ENCODE data around the gene BDH1. TPM values are rescaled to one million over a fixed set of nuclear protein-coding genes. Genes with fewer than 3 reads are reported as not detected.
"Not testable (repeated sequence)": the region's sequence is repeated elsewhere in the genome, so short reads cannot be mapped to it uniquely, and the experiment has no call there.

The BDH1 gene
- total RNA-seq, 1 experiment from 2014 or later = 57.6 TPM

DNA sequence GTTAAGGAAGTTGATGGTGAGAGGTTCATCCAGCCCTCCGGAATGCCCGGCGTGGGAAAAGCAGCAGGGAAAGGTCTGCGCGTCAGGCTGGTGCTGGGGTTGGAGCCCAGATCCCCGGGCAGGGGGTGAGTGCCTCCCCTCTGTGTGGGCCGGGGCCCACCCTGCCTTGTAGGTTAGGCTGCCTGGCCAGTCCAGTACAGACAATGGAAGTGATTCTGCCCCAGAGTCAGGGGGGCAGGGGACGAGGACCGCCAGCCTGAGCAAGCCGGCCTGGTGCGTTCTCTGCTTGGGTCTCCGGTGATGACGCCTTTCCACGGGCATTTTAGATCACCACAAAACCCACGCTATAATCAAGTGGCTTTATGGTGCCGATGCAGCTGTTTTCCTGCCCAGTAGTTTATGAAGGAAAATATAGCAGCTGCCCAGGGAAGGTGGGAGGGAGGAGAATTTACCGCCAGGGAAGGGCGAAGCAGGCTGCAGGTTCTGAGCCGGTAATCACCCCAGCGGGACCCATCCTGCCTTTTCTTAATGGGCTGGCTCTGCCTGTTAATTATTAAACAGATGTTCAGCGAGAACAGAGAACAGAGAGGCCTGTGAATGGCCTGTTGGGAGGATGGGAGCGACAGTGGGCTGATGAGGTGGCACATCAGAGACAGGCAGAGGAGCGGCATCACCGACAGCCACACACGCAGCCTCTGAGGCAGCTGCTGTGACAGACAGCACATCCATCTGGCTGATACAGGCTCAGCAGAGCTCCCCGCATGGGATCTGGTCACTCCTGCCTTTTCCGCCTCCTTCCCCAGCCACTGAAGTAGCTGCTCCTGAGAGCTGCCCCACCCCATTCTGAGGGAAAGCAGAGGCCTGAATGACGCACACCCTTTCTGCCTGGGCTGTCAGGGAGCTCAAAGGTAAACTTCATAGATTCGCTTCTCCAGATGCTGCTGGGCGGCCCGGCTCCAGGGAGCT, 35.2 kb downstream of the BDH1 start:
- ChIA-PET POLR2A (ENCODE audit: low non-redundant PET) (no interaction called here), CTCF (interaction anchor here (0.8 kb wide), 1 partner anchor 79 kb away, joined by 3 read pairs; no protein-coding TSS in a partner anchor)
- intact Hi-C loops (cut with micrococcal nuclease; ENCODE audit: unreplicated experiment) = no loop called here
- H3K27ac ChIP-seq (ENCODE audit: low read depth, low read length, poor library complexity, severe bottlenecking) = peak overlapping the region; percentile 82
- BruUV-seq (replicated peaks) = no TSS peak
- peak; percentile 86 for DNase-seq (ENCODE audit: low spot score)
- no peaks in the 10 kb centered on the region for H3K27me3 ChIP-seq (replicated peaks; ENCODE audit: insufficient read depth, low read depth, low read length, poor library complexity)
- H3K9me3 ChIP-seq (ENCODE audit: low read depth, low read length, poor library complexity, severe bottlenecking) = no peaks in the 10 kb centered on the region
- no peak overlapping the region for H3K4me3 ChIP-seq (ENCODE audit: low read depth, low read length, poor library complexity, severe bottlenecking)
- no peaks in the 10 kb centered on the region for H3K36me3 ChIP-seq (ENCODE audit: insufficient read depth, low read length, poor library complexity, severe bottlenecking)
- H3K4me1 ChIP-seq (ENCODE audit: insufficient read depth, low read length, poor library complexity, severe bottlenecking) = peaks cover 57% of the 10 kb centered on the region
- TF ChIP-seq EZH2 (IDR thresholded peaks at IDR 0.05; ENCODE audit: borderline replicate concordance, low read depth, low read length, poor library complexity, severe bottlenecking) = no peak
- TF ChIP-seq, protein P1, sequence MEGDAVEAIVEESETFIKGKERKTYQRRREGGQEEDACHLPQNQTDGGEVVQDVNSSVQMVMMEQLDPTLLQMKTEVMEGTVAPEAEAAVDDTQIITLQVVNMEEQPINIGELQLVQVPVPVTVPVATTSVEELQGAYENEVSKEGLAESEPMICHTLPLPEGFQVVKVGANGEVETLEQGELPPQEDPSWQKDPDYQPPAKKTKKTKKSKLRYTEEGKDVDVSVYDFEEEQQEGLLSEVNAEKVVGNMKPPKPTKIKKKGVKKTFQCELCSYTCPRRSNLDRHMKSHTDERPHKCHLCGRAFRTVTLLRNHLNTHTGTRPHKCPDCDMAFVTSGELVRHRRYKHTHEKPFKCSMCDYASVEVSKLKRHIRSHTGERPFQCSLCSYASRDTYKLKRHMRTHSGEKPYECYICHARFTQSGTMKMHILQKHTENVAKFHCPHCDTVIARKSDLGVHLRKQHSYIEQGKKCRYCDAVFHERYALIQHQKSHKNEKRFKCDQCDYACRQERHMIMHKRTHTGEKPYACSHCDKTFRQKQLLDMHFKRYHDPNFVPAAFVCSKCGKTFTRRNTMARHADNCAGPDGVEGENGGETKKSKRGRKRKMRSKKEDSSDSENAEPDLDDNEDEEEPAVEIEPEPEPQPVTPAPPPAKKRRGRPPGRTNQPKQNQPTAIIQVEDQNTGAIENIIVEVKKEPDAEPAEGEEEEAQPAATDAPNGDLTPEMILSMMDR (conservative IDR thresholded peaks at IDR 0.05; ENCODE audit: low read depth, low read length) = no peak

DNA sequence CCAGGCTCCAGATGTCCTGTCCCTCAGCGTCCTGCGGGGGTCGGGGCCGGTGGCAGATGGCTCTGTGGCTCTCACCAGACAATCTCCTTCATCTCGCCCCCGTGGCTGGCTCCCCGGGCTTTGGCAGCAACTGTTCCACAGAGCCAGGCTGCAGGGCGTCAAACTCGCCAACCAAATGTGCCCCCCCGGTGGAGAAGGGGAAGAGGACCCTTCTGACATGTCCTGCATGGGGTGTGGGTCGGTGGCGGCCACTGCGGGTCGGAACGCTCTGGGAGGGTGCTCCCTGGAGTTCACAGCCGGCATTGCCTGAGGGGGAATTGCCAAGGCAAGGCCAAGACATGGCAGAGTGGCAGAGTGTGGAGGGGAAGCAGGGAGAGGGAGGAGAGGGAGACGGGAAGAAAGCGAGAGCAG, 36.0 kb downstream of the BDH1 start:
- no peaks in the 10 kb centered on the region for H3K36me3 ChIP-seq (ENCODE audit: insufficient read depth, low read length, poor library complexity, severe bottlenecking)
- no peaks in the 10 kb centered on the region for H3K27me3 ChIP-seq (replicated peaks; ENCODE audit: insufficient read depth, low read depth, low read length, poor library complexity)
- ChIA-PET POLR2A (ENCODE audit: low non-redundant PET) (no interaction called here), CTCF (no interaction called here)
- H3K4me1 ChIP-seq (ENCODE audit: insufficient read depth, low read length, poor library complexity, severe bottlenecking) = peaks cover 61% of the 10 kb centered on the region
- H3K4me3 ChIP-seq (ENCODE audit: low read depth, low read length, poor library complexity, severe bottlenecking) = no peak overlapping the region
- BruUV-seq (replicated peaks) = no TSS peak
- no peak for TF ChIP-seq EZH2 (IDR thresholded peaks at IDR 0.05; ENCODE audit: borderline replicate concordance, low read depth, low read length, poor library complexity, severe bottlenecking)
- TF ChIP-seq, protein P1 (conservative IDR thresholded peaks at IDR 0.05; ENCODE audit: low read depth, low read length) = 0 out of 2 replicates have a peak, but pooled peaks have one; percentile 15
- intact Hi-C loops (cut with micrococcal nuclease; ENCODE audit: unreplicated experiment) = loop anchor here (10.0 kb wide), 1 partner anchor 515 kb away; no protein-coding TSS in a partner anchor
- peak overlapping the region; percentile 82 for H3K27ac ChIP-seq (ENCODE audit: low read depth, low read length, poor library complexity, severe bottlenecking)
- DNase-seq (ENCODE audit: low spot score) = no peak
- no peaks in the 10 kb centered on the region for H3K9me3 ChIP-seq (ENCODE audit: low read depth, low read length, poor library complexity, severe bottlenecking)

DNA sequence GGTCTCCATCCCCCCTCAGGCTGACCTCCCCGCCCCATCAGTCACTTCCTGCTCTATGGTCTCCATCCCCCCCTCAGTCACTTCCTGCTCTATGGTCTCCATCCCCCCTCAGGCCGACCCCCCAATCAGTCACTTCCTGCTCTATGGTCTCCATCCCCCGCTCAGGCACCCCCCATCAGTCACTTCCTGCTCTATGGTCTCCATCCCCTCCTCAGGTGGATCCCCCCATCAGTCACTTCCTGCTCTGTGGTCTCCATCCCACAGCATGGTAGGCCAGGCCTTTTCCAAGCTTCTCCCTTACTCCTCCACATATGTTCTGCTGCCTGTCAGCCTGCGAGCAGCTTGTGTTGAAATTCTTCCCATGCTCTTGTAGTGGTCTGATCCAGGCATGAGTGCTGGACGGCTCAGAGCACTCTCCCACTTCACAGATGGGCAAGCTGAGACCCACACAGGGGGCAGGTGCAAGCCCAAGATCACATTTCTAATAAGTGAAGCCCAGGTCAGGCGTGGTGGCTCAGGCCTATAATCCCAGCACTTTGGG, 36.8 kb downstream of the BDH1 start:
- H3K4me3 ChIP-seq (ENCODE audit: low read depth, low read length, poor library complexity, severe bottlenecking) = no peak overlapping the region
- H3K36me3 ChIP-seq (ENCODE audit: insufficient read depth, low read length, poor library complexity, severe bottlenecking) = no peaks in the 10 kb centered on the region
- H3K27ac ChIP-seq (ENCODE audit: low read depth, low read length, poor library complexity, severe bottlenecking) = no peak overlapping the region
- no peak for DNase-seq (ENCODE audit: low spot score)
- intact Hi-C loops (cut with micrococcal nuclease; ENCODE audit: unreplicated experiment) = loop anchor here (10.0 kb wide), 1 partner anchor 514 kb away; no protein-coding TSS in a partner anchor
- TF ChIP-seq, protein P1 (conservative IDR thresholded peaks at IDR 0.05; ENCODE audit: low read depth, low read length) = no peak
- no peak for TF ChIP-seq EZH2 (IDR thresholded peaks at IDR 0.05; ENCODE audit: borderline replicate concordance, low read depth, low read length, poor library complexity, severe bottlenecking)
- no peaks in the 10 kb centered on the region for H3K27me3 ChIP-seq (replicated peaks; ENCODE audit: insufficient read depth, low read depth, low read length, poor library complexity)
- POLR2A ChIA-PET (ENCODE audit: low non-redundant PET) = no interaction called here
- no peaks in the 10 kb centered on the region for H3K9me3 ChIP-seq (ENCODE audit: low read depth, low read length, poor library complexity, severe bottlenecking)
- BruUV-seq (replicated peaks) = no TSS peak
- CTCF ChIA-PET = no interaction called here
- peaks cover 65% of the 10 kb centered on the region for H3K4me1 ChIP-seq (ENCODE audit: insufficient read depth, low read length, poor library complexity, severe bottlenecking)

DNA sequence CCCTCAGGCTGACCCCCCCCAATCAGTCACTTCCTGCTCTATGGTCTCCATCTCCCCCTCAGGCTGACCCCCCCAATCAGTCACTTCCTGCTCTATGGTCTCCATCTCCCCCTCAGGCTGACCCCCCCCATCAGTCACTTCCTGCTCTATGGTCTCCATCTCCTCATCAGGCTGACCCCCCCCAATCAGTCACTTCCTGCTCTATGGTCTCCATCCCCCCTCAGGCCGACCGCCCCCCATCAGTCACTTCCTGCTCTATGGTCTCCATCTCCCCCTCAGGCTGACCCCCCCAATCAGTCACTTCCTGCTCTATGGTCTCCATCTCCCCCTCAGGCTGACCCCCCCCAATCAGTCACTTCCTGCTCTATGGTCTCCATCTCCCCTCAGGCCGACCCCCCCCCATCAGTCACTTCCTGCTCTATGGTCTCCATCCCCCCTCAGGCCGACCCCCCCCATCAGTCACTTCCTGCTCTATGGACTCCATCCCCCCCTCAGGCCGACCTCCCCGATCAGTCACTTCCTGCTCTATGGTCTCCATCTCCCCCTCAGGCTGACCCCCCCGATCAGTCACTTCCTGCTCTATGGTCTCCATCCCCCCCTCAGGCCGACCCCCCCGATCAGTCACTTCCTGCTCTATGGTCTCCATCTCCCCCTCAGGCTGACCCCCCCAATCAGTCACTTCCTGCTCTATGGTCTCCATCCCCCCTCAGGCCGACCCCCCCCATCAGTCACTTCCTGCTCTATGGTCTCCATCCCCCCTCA, 37.7 kb downstream of the BDH1 start:
- H3K4me3 ChIP-seq (ENCODE audit: low read depth, low read length, poor library complexity, severe bottlenecking); H3K9me3 ChIP-seq (ENCODE audit: low read depth, low read length, poor library complexity, severe bottlenecking); H3K27ac ChIP-seq (ENCODE audit: low read depth, low read length, poor library complexity, severe bottlenecking); CTCF ChIA-PET; H3K36me3 ChIP-seq (ENCODE audit: insufficient read depth, low read length, poor library complexity, severe bottlenecking); BruUV-seq (replicated peaks); POLR2A ChIA-PET (ENCODE audit: low non-redundant PET); DNase-seq (ENCODE audit: low spot score); H3K27me3 ChIP-seq (replicated peaks; ENCODE audit: insufficient read depth, low read depth, low read length, poor library complexity): not testable (repeated sequence)
- peaks cover 60% of the 10 kb centered on the region for H3K4me1 ChIP-seq (ENCODE audit: insufficient read depth, low read length, poor library complexity, severe bottlenecking)
- intact Hi-C loops (cut with micrococcal nuclease; ENCODE audit: unreplicated experiment) = loop anchor here (10.0 kb wide), 1 partner anchor 513 kb away; no protein-coding TSS in a partner anchor

All from A673 (cell line).